SK-N-SH treated with all-trans-retinoic acid at 6 μM for 48 hours (cell line): Measurements from ENCODE around the gene BLOC1S1.

Source experiments
- ARNTL ChIP-seq: fragments of 450-650 bp; formaldehyde crosslinking; IDR thresholded peaks from 2 replicates; pipeline ENCODE4 v1.5.0; 2020; ENCODE audit warnings: low read depth, mild to moderate bottlenecking, moderate library complexity, borderline replicate concordance
- BACH2 ChIP-seq: fragments of 250-450 bp; sonication (Bioruptor Pico); IDR thresholded peaks from 2 replicates; pipeline ENCODE4 v1.9.0; 2021; ENCODE audit warnings: mild to moderate bottlenecking, borderline replicate concordance
- GLIS3 ChIP-seq: fragments of 250-450 bp; sonication (Bioruptor Pico); IDR thresholded peaks from 2 replicates; pipeline ENCODE4 v1.5.0; 2020; ENCODE audit warnings: mild to moderate bottlenecking, moderate library complexity
- PATZ1 ChIP-seq: fragments of 250-450 bp; sonication (Bioruptor Pico); IDR thresholded peaks from 2 replicates; pipeline ENCODE4 v1.8.0; 2020; ENCODE audit warnings: mild to moderate bottlenecking, moderate library complexity, borderline replicate concordance
- POU6F1 ChIP-seq: fragments of 250-450 bp; sonication (Bioruptor Pico); IDR thresholded peaks from 2 replicates; pipeline ENCODE4 v1.8.0; 2021; ENCODE audit warnings: low read depth, mild to moderate bottlenecking, moderate library complexity, borderline replicate concordance
- RARB ChIP-seq: fragments of 250-450 bp; sonication (Bioruptor Pico); IDR thresholded peaks from 2 replicates; pipeline ENCODE4 v1.8.0; 2021; ENCODE audit warnings: mild to moderate bottlenecking, moderate library complexity
- TSHZ2 ChIP-seq: fragments of 250-450 bp; sonication (Bioruptor Pico); IDR thresholded peaks from 2 replicates; pipeline ENCODE4 v1.5.0; 2020; ENCODE audit warnings: mild to moderate bottlenecking, moderate library complexity
- ZFP3 ChIP-seq: fragments of 250-450 bp; sonication (Bioruptor Pico); IDR thresholded peaks from 2 replicates; pipeline ENCODE4 v1.5.0; 2020; ENCODE audit warnings: mild to moderate bottlenecking, moderate library complexity
- ZNF565 ChIP-seq: fragments of 450-650 bp; formaldehyde crosslinking; conservative IDR thresholded peaks from 2 replicates; pipeline ENCODE4 v1.5.0; 2020; ENCODE audit warnings: low read depth, mild to moderate bottlenecking, moderate library complexity
- ZNF8 ChIP-seq: fragments of 450-650 bp; formaldehyde crosslinking; IDR thresholded peaks from 2 replicates; pipeline ENCODE4 v1.5.0; 2020; ENCODE audit warnings: mild to moderate bottlenecking, moderate library complexity

GRCh38 chr12:55698965-55699364, 16.9 kb upstream of the BLOC1S1 start:
- TF ChIP-seq RARB (CRISPR knock-in tag) (no peak), PATZ1 (no peak), POU6F1 (CRISPR knock-in tag) (no peak), TSHZ2 (CRISPR knock-in tag) (no peak), ZFP3 (CRISPR knock-in tag) (no peak), ARNTL (CRISPR knock-in tag) (no peak), ZNF565 (CRISPR knock-in tag) (no peak), ZNF8 (CRISPR knock-in tag) (no peak), GLIS3 (CRISPR knock-in tag) (no peak), BACH2 (CRISPR knock-in tag) (no peak)
